HG02973 (cell line): ENCODE results near the gene PDE4D.

Experiments
- ATAC-seq: cut with Tn5 transposase; IDR thresholded peaks from one replicate; pipeline ENCODE4 v1.9.1; 2021; ENCODE audit warnings: moderate library complexity; ENCODE audit not compliant: unreplicated experiment

Gene PDE4D

GRCh38 chr5:59100875-59101274 is 792.7 kb downstream of the PDE4D start:
- no peak for ATAC-seq

DNA sequence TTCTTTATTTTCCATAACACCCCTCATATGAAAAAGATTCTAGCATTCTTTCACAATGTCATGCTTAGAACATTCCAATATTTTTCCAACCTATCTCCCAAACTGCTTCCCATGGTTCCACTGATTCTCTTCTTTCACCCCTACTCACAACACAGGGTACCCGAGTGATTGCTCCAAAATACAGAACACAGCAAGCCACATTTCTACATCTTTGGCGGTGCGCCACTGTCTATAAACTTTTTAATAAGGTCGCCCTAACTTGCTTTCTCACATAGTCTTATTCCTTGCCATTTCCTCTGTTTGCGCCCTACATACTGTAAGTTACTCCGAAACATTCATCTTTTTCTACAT is 793.6 kb downstream of the PDE4D start:
- no peak for ATAC-seq

DNA sequence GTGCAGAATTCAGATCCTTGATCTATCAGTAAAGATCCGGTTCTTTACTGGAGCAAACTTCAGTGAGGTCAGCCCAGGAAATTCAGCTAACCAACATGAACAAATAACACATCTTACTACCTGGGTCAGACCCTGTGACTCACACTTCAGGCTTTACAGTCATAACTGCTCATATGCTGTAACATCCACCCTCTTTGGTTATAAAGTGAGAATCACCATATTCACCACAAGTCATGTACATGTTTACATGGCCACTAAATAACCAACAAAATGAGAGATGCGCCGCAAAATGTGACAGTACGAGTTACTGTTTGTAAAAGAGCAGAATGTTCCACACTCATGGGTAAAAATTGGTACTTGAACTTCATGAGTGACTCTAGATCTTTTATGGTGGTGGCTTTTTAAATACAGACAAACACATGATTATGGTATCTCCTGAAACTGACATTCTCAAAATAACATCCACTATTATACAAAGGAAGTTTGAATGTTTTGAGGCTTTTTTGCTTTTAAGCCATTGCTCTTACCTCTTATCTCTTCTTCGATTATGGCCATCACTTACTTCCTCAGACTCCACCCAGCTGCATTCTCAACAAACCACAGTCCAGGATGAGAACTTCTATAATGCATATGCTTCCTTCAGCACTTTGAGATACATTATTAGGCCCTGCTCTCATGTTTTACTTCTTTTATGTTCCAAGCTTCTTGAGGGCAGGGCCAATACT is 794.1 kb downstream of the PDE4D start:
- ATAC-seq: no peak

- no peak for ATAC-seq
Measured at GRCh38 chr5:59098743-59099142, 794.8 kb downstream of the PDE4D start.

DNA sequence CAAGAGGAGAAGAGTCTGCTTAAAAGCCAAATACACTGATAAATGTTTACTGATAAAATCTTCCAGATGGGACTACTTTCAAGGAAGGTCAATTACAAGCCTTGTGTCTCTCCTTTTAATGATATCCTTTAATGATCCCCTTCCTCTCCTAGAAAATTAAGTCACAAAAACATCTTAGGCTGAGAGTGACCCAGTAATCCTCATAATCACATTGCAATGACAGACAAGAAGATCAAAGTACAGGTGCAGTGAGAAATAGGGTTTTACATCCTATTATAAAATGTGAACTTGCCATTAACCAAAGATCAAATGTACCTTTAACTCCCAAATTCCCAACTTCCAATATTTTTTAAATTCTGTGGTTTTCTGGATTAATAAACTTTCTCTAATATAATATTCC is 795.8 kb downstream of the PDE4D start:
- no peak for ATAC-seq

GRCh38 chr5:59097116-59097515 is 796.4 kb downstream of the PDE4D start:
- no peak for ATAC-seq

GRCh38 chr5:59095480-59095879 is 798.0 kb downstream of the PDE4D start:
- ATAC-seq: no peak

GRCh38 chr5:59094864-59095263 is 798.7 kb downstream of the PDE4D start:
- ATAC-seq: no peak

DNA sequence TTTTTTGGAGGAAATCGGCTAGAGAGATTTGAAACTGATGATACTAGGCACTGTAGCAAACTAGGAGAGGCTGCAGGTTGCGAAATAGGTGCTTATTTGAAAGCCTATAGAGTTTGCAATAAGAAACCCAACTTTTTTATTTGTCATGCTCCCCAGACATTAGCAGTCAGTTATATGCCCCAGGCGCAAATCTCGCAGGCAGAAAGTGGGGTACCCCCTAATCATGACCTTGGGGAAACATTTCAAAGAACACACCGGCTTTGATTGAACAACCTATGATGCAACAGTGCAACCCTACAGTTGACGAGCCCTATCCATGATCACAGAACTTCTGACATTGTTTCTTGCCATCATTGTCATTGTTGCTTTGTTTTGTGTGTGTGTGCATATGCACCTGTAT is 800.2 kb downstream of the PDE4D start:
- no peak for ATAC-seq

DNA sequence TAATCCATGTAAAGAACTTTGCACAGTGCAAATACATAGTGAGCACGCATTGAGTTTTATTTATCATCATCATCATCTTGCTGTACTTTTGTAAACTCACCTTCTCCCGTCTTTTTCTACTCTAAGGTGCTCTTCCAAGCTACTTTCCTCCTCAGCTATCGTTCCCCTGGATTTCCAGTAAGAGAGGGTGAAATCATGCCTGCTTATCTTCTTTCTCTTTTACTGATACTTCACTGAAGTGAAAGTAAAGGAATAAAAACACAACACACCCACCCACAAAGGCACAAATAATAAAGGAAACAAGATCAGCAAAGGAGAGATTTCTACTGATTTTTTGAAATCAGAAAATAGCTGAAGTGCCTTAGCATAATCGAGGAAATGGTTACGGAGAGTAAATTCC is 800.8 kb downstream of the PDE4D start:
- ATAC-seq: no peak

DNA sequence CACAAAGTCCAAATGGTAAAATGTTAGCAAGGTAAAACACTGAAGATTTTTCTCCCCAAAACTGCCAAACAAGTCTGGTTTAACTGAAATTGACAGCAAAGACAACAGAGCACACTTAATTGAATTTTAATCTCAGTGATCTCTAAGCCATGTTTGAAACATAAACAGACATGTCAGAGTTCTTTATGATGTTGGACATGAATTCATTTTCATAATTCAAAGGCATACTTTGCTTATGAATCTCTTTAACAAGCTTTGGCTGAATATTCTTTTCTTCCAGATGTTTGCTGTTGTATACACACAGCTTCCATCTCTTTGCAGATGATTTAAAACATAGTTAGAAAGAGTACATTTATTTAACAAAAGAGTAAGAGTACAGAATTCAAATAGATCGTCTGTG is 801.6 kb downstream of the PDE4D start:
- ATAC-seq: no peak

DNA sequence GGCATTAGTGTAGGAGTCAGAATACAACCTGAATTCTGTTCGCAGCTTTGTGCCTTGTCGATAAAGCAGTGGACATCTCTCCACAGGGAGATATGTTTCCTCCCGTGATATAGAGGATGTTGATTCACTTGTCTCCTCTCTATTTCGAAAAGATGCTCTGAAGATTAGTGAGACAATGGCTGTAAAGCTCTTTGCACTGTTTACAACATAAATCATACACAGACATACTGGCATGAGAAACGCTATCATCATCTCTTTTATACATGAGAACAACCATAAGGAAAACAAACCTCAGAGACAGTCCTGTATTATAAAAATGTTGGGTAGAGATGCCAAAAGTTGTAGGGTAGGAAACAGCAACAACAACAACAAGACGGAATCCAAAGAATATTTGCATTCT is 803.2 kb downstream of the PDE4D start:
- ATAC-seq: no peak

DNA sequence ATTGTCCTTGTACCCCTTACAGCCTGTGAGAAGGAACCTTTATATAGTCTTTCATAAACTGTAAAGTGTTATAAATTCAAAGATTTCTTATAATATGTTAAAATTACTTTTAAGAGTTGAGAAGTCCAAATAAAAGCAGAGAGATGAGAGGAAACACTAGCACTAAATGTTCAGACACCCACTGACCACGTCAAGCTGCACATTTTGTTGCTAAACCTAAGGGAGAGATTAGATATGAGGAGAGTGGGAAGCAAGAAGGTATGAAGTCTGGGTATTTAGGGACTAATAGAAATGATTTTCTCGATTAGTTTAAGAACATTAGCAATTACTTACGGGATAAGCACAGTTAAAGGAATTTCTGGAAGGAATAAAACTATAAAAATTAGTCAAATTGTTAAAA is 803.8 kb downstream of the PDE4D start:
- ATAC-seq: no peak

- no peak for ATAC-seq
Measured at GRCh38 chr5:59088546-59088945, 805.0 kb downstream of the PDE4D start.

DNA sequence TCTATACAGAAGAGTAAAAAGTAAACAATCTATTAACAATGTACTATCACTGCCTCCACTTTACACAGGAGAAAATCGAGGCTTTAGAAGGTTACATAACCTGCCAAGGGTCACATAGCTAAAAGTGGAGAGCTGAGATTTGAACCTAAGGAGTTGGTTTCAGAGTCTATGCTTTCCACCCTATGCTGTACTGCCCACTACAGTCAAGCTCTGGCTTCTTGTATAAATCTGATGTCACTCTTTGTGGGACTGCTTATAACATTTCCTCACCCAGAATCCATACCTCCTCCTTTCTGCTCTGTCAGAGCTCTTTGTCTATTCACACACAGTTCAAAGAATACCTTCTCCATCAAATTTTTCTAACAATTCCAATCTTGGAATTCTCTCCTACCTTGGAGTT is 807.5 kb downstream of the PDE4D start:
- no peak for ATAC-seq

- no peak for ATAC-seq
Measured at GRCh38 chr5:59081693-59082092, 811.8 kb downstream of the PDE4D start.

DNA sequence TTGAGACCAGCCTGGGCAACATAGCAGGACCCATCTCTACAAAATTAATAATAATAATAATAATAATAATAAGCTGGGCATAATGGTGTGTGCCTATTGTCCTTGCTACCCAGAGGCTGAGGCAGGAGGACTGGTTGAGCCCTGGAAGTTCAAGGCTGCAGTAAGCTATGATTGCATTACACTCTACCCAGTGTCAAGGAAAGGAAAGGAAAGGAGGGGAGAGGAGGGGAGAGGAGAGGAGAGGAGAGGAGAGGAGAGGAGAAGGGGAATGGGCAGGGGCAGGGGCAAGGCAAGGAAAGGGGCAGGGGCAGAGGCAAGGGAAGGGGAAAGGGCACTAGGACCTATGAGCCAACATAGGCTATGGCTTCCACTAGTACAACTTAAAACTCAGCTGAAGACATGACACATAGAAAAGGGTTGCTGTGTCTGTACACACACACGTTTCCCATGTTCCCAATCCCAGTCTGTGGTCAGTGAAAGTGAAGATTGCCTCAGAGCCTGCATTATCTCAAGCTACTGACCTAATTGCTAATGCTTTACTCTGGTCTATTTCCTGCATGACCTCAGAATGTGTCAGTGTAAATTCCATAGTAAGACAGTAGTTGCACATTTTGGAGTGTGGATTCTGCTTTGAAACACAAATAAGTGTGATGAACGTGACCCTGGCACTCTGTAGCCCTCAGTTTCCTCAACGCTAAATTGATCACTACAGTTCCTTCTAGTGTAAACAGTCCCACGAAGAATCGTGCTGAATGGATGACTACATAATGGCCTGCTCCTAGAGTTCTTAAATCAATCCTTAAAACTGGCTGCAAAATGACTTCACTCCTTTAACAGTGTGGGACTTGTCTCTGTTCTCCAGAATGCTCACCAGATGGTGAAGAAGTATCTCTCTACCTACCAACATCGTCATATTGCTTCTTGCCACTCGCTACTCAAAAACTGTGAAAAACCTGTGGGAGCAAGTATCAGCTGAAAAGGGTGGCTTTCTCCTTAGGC is 813.6 kb downstream of the PDE4D start:
- no peak for ATAC-seq

DNA sequence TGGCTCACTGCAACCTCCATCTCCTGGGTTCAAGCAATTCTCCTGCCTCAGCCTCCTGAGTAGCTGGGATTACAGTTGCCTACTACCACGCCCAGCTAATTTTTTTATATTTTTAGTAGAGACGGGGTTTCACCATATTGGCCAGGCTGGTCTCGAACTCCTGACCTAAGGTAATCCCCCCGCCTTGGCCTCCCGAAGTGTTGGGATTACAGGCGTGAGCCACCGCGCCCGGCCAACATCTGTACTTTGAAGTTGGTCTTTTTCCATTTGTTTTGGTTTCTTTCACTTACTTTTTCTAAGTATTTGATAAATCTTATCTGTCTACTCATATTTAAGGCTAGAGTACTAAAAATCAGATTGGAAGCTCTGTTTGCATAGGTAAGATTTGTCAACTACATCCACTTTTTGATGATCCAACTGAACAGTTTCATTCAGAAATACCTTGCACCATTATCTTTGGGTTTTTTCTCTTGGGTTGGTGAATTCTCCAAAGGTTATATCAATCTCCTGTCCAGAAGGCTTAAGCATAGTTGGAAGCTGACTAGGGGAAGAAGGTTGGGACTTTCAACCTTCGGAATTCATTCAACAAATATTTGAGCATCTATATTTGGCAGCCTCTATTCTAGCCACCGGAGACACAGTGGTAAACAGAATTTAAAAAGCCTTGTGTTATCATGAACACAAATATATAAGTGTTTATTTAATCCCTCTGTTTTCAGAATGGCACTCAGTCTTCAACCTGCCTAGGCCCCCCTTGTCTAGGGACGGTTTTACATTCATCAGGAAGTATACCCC is 821.6 kb downstream of the PDE4D start:
- no peak for ATAC-seq

DNA sequence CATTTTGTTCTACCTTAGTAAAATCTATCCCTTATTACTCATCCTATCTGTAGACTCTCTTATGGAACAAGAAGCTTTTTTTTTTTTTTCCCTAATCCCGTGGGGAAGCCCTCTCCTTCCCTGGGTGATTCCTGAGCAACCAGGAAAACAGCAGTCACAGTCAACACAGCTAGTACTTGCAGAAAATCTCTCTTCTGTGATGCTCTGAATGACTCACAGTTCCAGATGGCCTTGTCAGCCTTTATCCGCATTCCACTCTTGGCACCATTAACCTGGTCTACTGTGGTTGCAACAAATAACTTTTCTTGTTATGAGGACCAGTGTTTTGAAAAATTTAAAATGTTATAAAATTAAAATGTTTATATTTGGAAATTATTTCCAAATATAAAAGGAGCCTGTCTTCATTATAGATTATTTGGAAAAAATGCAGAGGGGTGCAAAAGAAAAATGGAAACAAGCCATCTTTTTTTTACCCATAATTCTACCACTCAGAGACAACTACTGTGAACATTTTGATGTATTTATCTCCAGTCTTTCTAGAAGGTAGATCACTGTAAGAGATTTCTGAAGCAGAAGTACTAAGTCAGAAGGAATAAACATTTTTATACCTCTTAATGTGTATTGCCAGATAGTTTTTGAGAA is 824.0 kb downstream of the PDE4D start:
- ATAC-seq: no peak

- no peak for ATAC-seq
Measured at GRCh38 chr5:59067956-59068656, 825.4 kb downstream of the PDE4D start.
